PC-9 (cell line): ENCODE data around the gene PDE4D. TPM values are rescaled to one million over a fixed set of nuclear protein-coding genes. Genes with fewer than 3 reads are reported as not detected.

ENCODE experiments used
- BruUV-seq: library from RNA; stranded (reverse); fragments of 400-500 nt; replicated peaks from 2 replicates; lab custom pipeline; 2021; lab: Mats Ljungman, UMichigan
- CTCF ChIA-PET: fragments of 300-600 bp; sonication (Branson Sonifier 250); formaldehyde crosslinking; loops from one replicate; lab custom pipeline; 2022; ENCODE audit warnings: antibody characterized with exemption; lab: Charles Lee
- POLR2A ChIA-PET: fragments of 300-600 bp; sonication (Branson Sonifier 250); formaldehyde crosslinking; loops from one replicate; lab custom pipeline; 2022; ENCODE audit warnings: antibody characterized with exemption; ENCODE audit not compliant: unreplicated experiment; lab: Charles Lee
- DNase-seq, 2 experiments: peaks; one replicate each; pipeline versions ENCODE4 v3.0.0 to v3.0.0-alpha.2; 2015 to 2022; ENCODE audit warnings: mixed read lengths in 1 of 2
- H2AFZ ChIP-seq: fragments of 200-600 bp; sonication (generic); 2 replicates; pipeline ENCODE4 v1.8.1; 2017; ENCODE audit warnings: antibody characterized with exemption
- H3F3A ChIP-seq: fragments of 200-600 bp; sonication (generic); 2 replicates; pipeline ENCODE4 v1.8.1; 2017; ENCODE audit warnings: antibody characterized with exemption, mild to moderate bottlenecking, low read depth; ENCODE audit not compliant: insufficient read depth
- H3K27ac ChIP-seq: fragments of 200-600 bp; sonication (generic); 2 replicates; pipeline ENCODE4 v1.6.1; 2016; ENCODE audit warnings: mixed run types
- H3K27me3 ChIP-seq: fragments of 200-600 bp; sonication (generic); 2 replicates; pipeline ENCODE4 v1.6.1; 2016; ENCODE audit warnings: low read depth, mixed run types; ENCODE audit not compliant: insufficient read depth
- H3K36me3 ChIP-seq: fragments of 200-600 bp; sonication (generic); 2 replicates; pipeline ENCODE4 v1.6.1; 2016; ENCODE audit warnings: low read depth, mixed run types
- H3K4me1 ChIP-seq: fragments of 200-600 bp; sonication (generic); replicated peaks from 2 replicates; pipeline ENCODE4 v1.6.1; 2016; ENCODE audit warnings: mixed run types; ENCODE audit not compliant: insufficient read depth
- H3K4me2 ChIP-seq: fragments of 200-600 bp; sonication (generic); 2 replicates; pipeline ENCODE4 v1.6.1; 2017; ENCODE audit warnings: mixed run types
- H3K4me3 ChIP-seq: fragments of 200-600 bp; sonication (generic); 2 replicates; pipeline ENCODE4 v1.6.1; 2016; ENCODE audit warnings: mixed run types
- H3K79me2 ChIP-seq: fragments of 200-600 bp; sonication (generic); 2 replicates; pipeline ENCODE4 v1.6.1; 2017; ENCODE audit warnings: low read depth, mixed run types
- H3K9me2 ChIP-seq: fragments of 200-600 bp; sonication (generic); 2 replicates; pipeline ENCODE4 v1.8.1; 2017; ENCODE audit warnings: mild to moderate bottlenecking; ENCODE audit not compliant: insufficient read depth
- H3K9me3 ChIP-seq: fragments of 200-600 bp; sonication (generic); 2 replicates; pipeline ENCODE4 v1.8.1; 2016; ENCODE audit warnings: low read depth; ENCODE audit not compliant: insufficient read depth
- H4K20me1 ChIP-seq: fragments of 200-600 bp; sonication (generic); 2 replicates; pipeline ENCODE4 v1.8.1; 2017; ENCODE audit not compliant: insufficient read depth
- CTCF ChIP-seq: fragments of 200-600 bp; sonication (generic); conservative IDR thresholded peaks from 2 replicates; pipeline ENCODE4 v1.6.1; 2017; ENCODE audit warnings: mixed run types, antibody characterized with exemption, mild to moderate bottlenecking, moderate library complexity
- EZH2 ChIP-seq: fragments of 200-600 bp; sonication (generic); IDR thresholded peaks from 2 replicates; pipeline ENCODE4 v1.8.0; 2017; ENCODE audit warnings: antibody characterized with exemption, low read depth
- intact Hi-C: fragments of 100-400 bp; cut with micrococcal nuclease; formaldehyde crosslinking; loops from one replicate; pipeline ENCODE4 v1.10.0; 2022; ENCODE audit not compliant: unreplicated experiment
- total RNA-seq: library from RNA; stranded (reverse); gene quantifications from 2 replicates; pipeline ENCODE4 v1.2.3, GENCODE V29; 2021

PDE4D gene
- total RNA-seq, 1 experiment from 2014 or later = 9.8 TPM

GRCh38 chr5:59189472-59190244 is 703.9 kb downstream of the PDE4D start:
- no peak overlapping the region for H3K4me3 ChIP-seq
- CTCF ChIA-PET = interaction anchor here (0.6 to 2.5 kb wide), 4 partner anchors 177 to 612 kb away, joined by 3 to 18 read pairs (median 4); no protein-coding TSS in a partner anchor
- intact Hi-C loops = loop anchor here (2.0 to 5.0 kb wide), 4 partner anchors 302 to 611 kb away; no protein-coding TSS in a partner anchor

GRCh38 chr5:59188419-59189225 is 704.9 kb downstream of the PDE4D start:
- Histone ChIP-seq H3K4me3 (no peak overlapping the region; the same call in 1 of the 2 replicates), H3F3A (0 out of 2 replicates have a peak, but pooled peaks cover 3% of the 10 kb centered on the region), H3K4me1 (peaks cover 4% of the 10 kb centered on the region), H2AFZ (peak overlapping the region; percentile 50), H3K79me2 (no peaks in the 10 kb centered on the region), H3K27ac (no peak overlapping the region), H3K36me3 (no peaks in the 10 kb centered on the region), H3K27me3 (no peaks in the 10 kb centered on the region), H3K9me2 (no peaks in the 10 kb centered on the region), H4K20me1 (no peaks in the 10 kb centered on the region; the same call in 1 of the 2 replicates), H3K4me2 (peak overlapping the region; percentile 63), H3K9me3 (no peaks in the 10 kb centered on the region)
- POLR2A ChIA-PET = interaction anchor here (0.5 kb wide), 1 partner anchor 37 kb away, joined by 3 read pairs; no protein-coding TSS in a partner anchor
- intact Hi-C loops = loop anchor here (1.0 to 5.0 kb wide), 5 partner anchors 180 to 612 kb away; no protein-coding TSS in a partner anchor
- CTCF ChIA-PET = interaction anchor here (0.6 to 2.5 kb wide), 9 partner anchors 50 to 1656 kb away, joined by 3 to 18 read pairs (median 3); no protein-coding TSS in a partner anchor
- no peak for TF ChIP-seq EZH2
- peak; percentile 89 for TF ChIP-seq CTCF
- DNase-seq = peak in 1 of 2 experiments; percentile 35
- BruUV-seq = no TSS peak

More at GRCh38 chr5:59189472-59190244, 703.9 kb downstream of the PDE4D start:
- Histone ChIP-seq H3F3A (0 out of 2 replicates have a peak, but pooled peaks cover 4% of the 10 kb centered on the region), H3K4me2 (no peak overlapping the region), H3K79me2 (no peaks in the 10 kb centered on the region), H3K27ac (no peak overlapping the region), H3K27me3 (no peaks in the 10 kb centered on the region), H2AFZ (no peak overlapping the region), H3K9me3 (no peaks in the 10 kb centered on the region), H3K36me3 (no peaks in the 10 kb centered on the region), H4K20me1 (no peaks in the 10 kb centered on the region), H3K4me1 (peaks cover 11% of the 10 kb centered on the region), H3K9me2 (no peaks in the 10 kb centered on the region)
- no peak for DNase-seq
- BruUV-seq = no TSS peak
- POLR2A ChIA-PET = no interaction called here
- no peak for TF ChIP-seq CTCF
- TF ChIP-seq EZH2 = no peak

- H2AFZ ChIP-seq = no peak overlapping the region
- POLR2A ChIA-PET = interaction anchor here (0.5 kb wide), 1 partner anchor 37 kb away, joined by 3 read pairs; no protein-coding TSS in a partner anchor
- DNase-seq = no peak
- BruUV-seq = no TSS peak
- no peak for TF ChIP-seq EZH2
- TF ChIP-seq CTCF = no peak
- no peak overlapping the region for H3K4me3 ChIP-seq
- H3K9me3 ChIP-seq = no peaks in the 10 kb centered on the region
- no peak overlapping the region for H3K27ac ChIP-seq
- no peaks in the 10 kb centered on the region for H3K36me3 ChIP-seq
- no peaks in the 10 kb centered on the region for H3K79me2 ChIP-seq
- no peaks in the 10 kb centered on the region; the same call in 1 of the 2 replicates for H4K20me1 ChIP-seq
- H3K9me2 ChIP-seq = no peaks in the 10 kb centered on the region
- CTCF ChIA-PET = interaction anchor here (0.6 to 2.5 kb wide), 5 partner anchors 78 to 193 kb away, joined by 3 to 18 read pairs (median 3); no protein-coding TSS in a partner anchor
- H3K27me3 ChIP-seq = no peaks in the 10 kb centered on the region
- H3F3A ChIP-seq = no peaks in the 10 kb centered on the region
- H3K4me1 ChIP-seq = no peaks in the 10 kb centered on the region
- H3K4me2 ChIP-seq = no peak overlapping the region
- intact Hi-C loops = loop anchor here (1.0 to 5.0 kb wide), 5 partner anchors 180 to 613 kb away; no protein-coding TSS in a partner anchor
These were observed 705.7 kb downstream of the PDE4D start for GRCh38 chr5:59187857-59188256.
